ENCODE measurements around the gene ERCC1. TPM values are rescaled to one million over a fixed set of nuclear protein-coding genes. Genes with fewer than 3 reads are reported as not detected.

ERCC1 gene
- total RNA-seq, 1 experiment from 2014 or later, result 158 TPM

DNA sequence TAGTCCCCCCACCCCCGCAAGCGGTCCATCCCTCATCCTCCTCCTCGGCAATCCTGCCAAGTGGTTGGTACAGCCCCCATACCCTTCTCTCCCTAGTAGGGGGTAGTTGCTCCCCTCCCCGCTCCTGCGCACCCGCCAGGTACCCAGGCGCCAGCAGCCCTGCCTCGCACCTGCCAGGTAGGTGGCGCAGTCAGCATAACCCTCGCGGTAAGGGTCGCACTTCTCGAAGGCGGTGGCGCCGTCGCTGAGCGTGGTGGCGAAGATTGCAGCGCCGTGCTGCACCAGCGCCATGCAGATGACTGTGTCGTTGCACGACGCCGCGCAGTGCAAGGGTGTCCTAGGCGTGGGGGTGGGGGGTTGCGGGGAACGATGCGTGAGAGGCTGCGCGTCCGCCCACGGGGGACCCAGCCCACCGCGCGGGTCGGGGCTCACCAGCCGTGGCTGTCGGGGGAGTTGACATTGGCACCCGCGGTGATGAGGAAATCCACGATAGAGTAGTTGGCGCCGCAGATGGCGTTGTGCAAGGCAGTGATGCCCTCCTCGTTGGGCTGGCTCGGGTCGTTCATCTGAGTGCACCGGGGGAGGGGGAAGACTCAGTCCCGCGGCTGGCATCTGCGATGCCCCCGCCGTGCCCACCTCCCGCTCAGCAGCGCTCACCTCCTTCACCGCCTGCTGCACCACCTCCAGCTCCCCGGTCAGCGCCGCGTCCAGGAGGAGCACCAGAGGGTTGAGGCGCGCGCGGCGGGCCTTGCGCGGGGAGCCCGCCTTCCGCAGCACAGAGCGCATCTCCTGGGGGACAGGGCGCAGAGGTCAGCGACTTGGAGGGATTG is 38.1 kb downstream of the ERCC1 start:
- POLR2A ChIA-PET (ENCODE audit: low non-redundant PET), result no interaction called here
- no TSS peak for BruUV-seq (replicated peaks)
- no peak for TF ChIP-seq EZH2 (IDR thresholded peaks at IDR 0.05; ENCODE audit: borderline replicate concordance, low read depth, low read length, poor library complexity, severe bottlenecking)
- TF ChIP-seq, protein P1, sequence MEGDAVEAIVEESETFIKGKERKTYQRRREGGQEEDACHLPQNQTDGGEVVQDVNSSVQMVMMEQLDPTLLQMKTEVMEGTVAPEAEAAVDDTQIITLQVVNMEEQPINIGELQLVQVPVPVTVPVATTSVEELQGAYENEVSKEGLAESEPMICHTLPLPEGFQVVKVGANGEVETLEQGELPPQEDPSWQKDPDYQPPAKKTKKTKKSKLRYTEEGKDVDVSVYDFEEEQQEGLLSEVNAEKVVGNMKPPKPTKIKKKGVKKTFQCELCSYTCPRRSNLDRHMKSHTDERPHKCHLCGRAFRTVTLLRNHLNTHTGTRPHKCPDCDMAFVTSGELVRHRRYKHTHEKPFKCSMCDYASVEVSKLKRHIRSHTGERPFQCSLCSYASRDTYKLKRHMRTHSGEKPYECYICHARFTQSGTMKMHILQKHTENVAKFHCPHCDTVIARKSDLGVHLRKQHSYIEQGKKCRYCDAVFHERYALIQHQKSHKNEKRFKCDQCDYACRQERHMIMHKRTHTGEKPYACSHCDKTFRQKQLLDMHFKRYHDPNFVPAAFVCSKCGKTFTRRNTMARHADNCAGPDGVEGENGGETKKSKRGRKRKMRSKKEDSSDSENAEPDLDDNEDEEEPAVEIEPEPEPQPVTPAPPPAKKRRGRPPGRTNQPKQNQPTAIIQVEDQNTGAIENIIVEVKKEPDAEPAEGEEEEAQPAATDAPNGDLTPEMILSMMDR (conservative IDR thresholded peaks at IDR 0.05; ENCODE audit: low read depth, low read length), result no peak
- CTCF ChIA-PET, result no interaction called here
- DNase-seq (ENCODE audit: low spot score), result no peak
- H3K4me1 ChIP-seq (ENCODE audit: insufficient read depth, low read length, poor library complexity, severe bottlenecking), result peaks cover 3% of the 10 kb centered on the region
- peak overlapping the region; percentile 25 for H3K4me3 ChIP-seq (ENCODE audit: low read depth, low read length, poor library complexity, severe bottlenecking)
- intact Hi-C loops (cut with micrococcal nuclease; ENCODE audit: unreplicated experiment), result no loop called here
- peaks cover 16% of the 10 kb centered on the region for H3K27me3 ChIP-seq (replicated peaks; ENCODE audit: insufficient read depth, low read depth, low read length, poor library complexity)
- H3K9me3 ChIP-seq (ENCODE audit: low read depth, low read length, poor library complexity, severe bottlenecking), result no peaks in the 10 kb centered on the region
- no peaks in the 10 kb centered on the region for H3K36me3 ChIP-seq (ENCODE audit: insufficient read depth, low read length, poor library complexity, severe bottlenecking)
- H3K27ac ChIP-seq (ENCODE audit: low read depth, low read length, poor library complexity, severe bottlenecking), result no peak overlapping the region

DNA sequence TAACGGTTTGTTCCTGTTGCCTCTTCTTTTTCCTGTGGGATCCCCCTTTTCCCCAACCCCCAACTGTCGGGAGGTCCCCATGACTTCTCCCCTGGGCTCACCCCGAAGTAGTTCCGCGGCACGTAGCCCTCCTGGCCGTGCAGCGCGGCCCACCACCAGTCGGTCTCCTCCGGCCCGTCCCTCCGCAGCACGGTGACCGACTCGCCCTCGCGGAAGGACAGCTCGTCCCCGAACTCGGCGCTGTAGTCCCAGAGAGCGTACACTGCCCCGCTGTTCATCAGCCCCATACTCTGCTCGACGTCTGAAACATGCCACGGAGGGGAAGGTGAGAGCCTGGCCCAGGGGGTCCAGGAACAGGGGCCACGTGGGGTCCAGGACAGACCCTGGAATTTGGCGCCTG is 41.3 kb downstream of the ERCC1 start:
- H3K27me3 ChIP-seq (replicated peaks; ENCODE audit: insufficient read depth, low read depth, low read length, poor library complexity), result peaks cover 16% of the 10 kb centered on the region
- intact Hi-C loops (cut with micrococcal nuclease; ENCODE audit: unreplicated experiment), result no loop called here
- H3K27ac ChIP-seq (ENCODE audit: low read depth, low read length, poor library complexity, severe bottlenecking), result no peak overlapping the region
- H3K9me3 ChIP-seq (ENCODE audit: low read depth, low read length, poor library complexity, severe bottlenecking), result no peaks in the 10 kb centered on the region
- no peaks in the 10 kb centered on the region for H3K36me3 ChIP-seq (ENCODE audit: insufficient read depth, low read length, poor library complexity, severe bottlenecking)
- no peak overlapping the region for H3K4me3 ChIP-seq (ENCODE audit: low read depth, low read length, poor library complexity, severe bottlenecking)
- peaks cover 3% of the 10 kb centered on the region for H3K4me1 ChIP-seq (ENCODE audit: insufficient read depth, low read length, poor library complexity, severe bottlenecking)
- TF ChIP-seq, protein P1 (conservative IDR thresholded peaks at IDR 0.05; ENCODE audit: low read depth, low read length), result no peak
- TF ChIP-seq EZH2 (IDR thresholded peaks at IDR 0.05; ENCODE audit: borderline replicate concordance, low read depth, low read length, poor library complexity, severe bottlenecking), result no peak
- CTCF ChIA-PET, result no interaction called here
- POLR2A ChIA-PET (ENCODE audit: low non-redundant PET), result no interaction called here
- BruUV-seq (replicated peaks), result no TSS peak
- no peak for DNase-seq (ENCODE audit: low spot score)

DNA sequence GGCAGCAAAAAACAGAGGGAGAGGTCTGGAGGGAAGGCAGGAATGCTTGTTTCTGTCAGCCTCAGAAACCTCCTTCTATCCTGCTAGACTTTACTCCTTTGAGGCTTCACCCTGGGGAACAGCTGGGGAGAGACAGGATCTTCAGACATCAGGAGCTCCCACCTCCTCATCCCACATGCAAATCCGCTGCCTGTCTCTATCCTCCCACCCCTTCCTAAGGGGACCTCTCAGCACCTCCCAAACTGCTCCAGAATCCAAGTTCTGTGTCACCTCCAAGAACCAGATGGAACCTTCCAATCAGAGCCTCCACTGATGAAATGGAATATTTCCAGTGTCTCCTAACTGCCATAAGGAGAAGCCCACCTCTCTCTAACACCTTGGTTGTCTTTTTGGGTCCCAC is 43.6 kb downstream of the ERCC1 start:
- DNase-seq (ENCODE audit: low spot score), result no peak
- POLR2A ChIA-PET (ENCODE audit: low non-redundant PET), result no interaction called here
- Histone ChIP-seq H3K9me3 (ENCODE audit: low read depth, low read length, poor library complexity, severe bottlenecking) (no peaks in the 10 kb centered on the region), H3K4me1 (ENCODE audit: insufficient read depth, low read length, poor library complexity, severe bottlenecking) (peaks cover 4% of the 10 kb centered on the region), H3K36me3 (ENCODE audit: insufficient read depth, low read length, poor library complexity, severe bottlenecking) (no peaks in the 10 kb centered on the region), H3K27me3 (replicated peaks; ENCODE audit: insufficient read depth, low read depth, low read length, poor library complexity) (peaks cover 3% of the 10 kb centered on the region), H3K27ac (ENCODE audit: low read depth, low read length, poor library complexity, severe bottlenecking) (no peak overlapping the region), H3K4me3 (ENCODE audit: low read depth, low read length, poor library complexity, severe bottlenecking) (no peak overlapping the region)
- TF ChIP-seq EZH2 (IDR thresholded peaks at IDR 0.05; ENCODE audit: borderline replicate concordance, low read depth, low read length, poor library complexity, severe bottlenecking), result no peak
- TF ChIP-seq, protein P1 (conservative IDR thresholded peaks at IDR 0.05; ENCODE audit: low read depth, low read length), result no peak
- CTCF ChIA-PET, result interaction anchor here (0.7 kb wide), 1 partner anchor 349 kb away, joined by 3 read pairs; no protein-coding TSS in a partner anchor
- no TSS peak for BruUV-seq (replicated peaks)
- intact Hi-C loops (cut with micrococcal nuclease; ENCODE audit: unreplicated experiment), result no loop called here
